HG03196 (cell line): ENCODE data around the gene ANKRD13A.
"Not testable (repeated sequence)": the region's sequence is repeated elsewhere in the genome, so short reads cannot be mapped to it uniquely, and the experiment has no call there.

ENCODE experiments used
- ATAC-seq: cut with Tn5 transposase; IDR thresholded peaks from one replicate; pipeline ENCODE4 v1.9.1; 2021; ENCODE audit not compliant: unreplicated experiment

ANKRD13A gene

DNA sequence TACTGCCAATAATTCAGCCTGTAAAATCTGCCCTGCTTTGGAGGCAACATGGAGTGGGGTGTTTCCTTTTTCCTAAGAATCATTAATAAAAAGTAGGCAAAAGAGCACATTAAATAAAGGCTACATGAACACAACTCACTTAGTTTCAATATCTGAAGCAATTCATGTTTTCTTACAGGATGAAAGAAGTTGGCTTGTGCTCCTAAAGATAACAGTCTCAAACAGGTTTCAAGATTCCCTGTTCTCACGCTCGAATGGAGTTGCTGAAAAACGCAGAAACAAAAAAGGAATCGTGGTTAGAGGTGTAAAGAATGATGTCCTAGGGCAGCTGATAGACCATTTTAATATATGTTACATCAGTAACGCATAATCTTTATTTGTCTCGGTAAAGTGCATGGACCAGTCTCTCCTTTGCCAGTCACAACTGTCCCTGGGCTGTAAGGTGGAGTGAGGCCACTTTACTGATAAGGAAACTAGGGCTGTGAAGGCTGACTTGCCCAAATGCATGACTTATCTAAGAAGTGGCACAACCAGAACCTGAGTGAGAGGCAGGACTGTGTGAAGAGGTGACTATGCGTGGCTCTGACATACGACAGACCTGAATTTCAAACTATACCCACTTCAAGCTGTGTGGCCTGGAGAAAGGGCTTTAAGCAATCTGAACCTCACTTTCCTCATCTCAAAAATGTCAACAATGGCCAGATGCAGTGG is 15.6 kb upstream of the ANKRD13A start:
- ATAC-seq, result no peak

GRCh38 chr12:109986236-109986635 is 13.0 kb upstream of the ANKRD13A start:
- not testable (repeated sequence) for ATAC-seq

- no peak for ATAC-seq
These were observed 11.6 kb upstream of the ANKRD13A start for GRCh38 chr12:109987615-109988014.

DNA sequence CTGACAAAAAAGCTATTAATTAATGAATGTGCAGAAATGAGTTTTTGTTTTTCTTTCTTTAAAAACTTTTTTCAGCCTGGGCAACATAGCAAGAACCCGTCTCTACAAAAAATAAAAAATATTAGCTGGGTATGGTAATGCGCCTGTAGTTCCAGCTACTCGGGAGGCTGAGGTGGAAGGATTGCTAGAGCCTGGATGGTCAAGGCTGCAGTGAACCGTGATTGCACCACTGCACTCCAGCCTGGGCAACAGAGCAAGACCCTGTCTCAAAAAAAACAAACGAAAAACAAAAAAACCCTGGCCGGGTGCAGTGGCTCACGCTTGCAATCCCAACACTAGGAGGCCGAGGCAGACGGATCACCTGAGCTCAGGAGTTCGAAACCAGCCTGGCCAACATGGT is 11.0 kb upstream of the ANKRD13A start:
- ATAC-seq, result no peak

- ATAC-seq, result no peak
These were observed 10.3 kb upstream of the ANKRD13A start for GRCh38 chr12:109988903-109989302.

DNA sequence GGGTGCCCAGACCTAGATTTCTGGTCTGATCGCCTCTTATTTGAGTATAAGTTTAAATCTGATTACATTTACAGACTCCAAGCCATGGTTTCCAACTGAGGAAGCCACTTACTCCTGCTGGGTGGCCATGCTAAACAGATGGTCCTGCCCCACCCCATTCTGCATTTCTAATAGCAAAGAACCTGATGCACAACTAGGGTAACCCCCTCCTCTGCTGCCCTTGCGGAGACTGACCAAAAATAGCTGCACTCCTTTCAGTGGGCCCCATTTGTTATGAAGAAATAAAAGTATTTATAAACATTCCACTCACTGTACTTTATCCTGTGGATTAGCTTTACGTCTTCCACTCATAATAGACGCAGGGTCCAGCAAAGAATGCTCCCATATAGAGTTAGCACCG is 9.8 kb upstream of the ANKRD13A start:
- ATAC-seq, result no peak

DNA sequence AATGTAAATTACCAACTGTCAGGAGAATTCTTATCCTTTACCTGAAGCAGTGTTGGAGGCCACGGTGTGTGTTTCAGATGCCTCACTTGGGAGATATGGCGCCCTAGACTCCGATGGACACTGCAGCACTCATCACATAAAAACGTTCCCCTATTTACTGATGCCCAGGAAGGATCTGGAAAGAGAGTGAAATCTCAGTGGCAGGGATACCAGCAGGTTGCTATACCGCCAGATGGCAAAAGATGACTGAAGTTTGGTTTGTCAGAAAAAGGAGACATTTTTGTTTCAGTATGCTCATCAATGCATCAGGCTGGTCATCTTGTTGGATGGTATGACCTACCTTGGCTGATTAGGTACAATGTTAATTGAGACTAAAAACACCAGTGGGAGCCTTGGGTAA is 7.6 kb upstream of the ANKRD13A start:
- no peak for ATAC-seq

DNA sequence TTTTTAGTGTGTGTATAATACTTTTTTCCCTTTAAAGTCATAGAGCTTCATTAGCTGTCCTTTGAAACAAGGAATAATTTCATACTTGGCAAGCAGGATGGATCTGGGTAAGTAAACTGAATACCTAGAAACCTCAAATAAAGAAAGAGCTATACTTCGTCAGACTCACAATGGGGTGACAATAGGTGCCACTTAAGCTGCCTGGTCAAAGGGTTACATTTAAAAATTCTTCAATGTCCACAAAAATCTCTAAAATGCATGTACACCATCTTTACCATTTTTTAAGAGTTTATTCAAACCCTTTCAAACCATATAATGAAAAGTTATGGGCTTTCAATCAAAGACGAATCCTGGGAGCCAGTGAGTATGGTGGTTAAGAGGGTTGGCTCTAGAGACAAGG is 6.1 kb upstream of the ANKRD13A start:
- no peak for ATAC-seq

DNA sequence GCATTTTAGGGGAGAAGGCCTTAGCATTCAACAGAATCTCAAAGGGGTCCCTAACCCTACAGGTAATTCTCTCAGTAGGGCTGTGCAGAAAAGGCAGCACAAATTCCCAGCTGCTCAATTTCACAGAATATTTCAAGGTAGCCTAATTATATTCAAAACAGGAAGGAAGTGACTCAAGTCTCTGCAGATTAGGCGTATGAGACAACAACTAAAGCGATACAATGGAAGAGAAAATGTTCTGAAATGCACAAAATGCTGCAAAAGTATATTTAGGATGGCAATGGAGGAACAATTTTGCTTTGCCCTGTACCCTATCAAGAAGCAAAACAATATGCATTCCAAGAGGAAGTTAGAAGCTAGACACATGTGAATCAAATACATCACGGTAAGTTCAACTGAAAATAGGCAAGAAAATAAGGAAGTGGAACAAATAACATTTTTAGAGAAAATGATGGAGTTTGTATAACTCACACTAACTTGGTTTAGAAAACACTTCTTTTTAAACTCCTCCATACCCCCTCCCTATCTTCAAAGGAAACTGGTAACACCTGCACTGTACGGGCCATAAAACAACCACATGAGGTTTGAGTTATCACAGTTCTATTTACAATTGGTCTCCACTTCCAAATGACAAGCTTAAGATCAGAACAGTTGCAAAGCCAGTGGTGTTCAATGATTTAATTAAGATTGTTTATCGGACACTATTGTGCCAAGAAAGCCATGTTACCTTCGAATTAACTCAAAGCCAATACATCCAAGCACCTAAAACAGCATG is 4.6 kb upstream of the ANKRD13A start:
- no peak for ATAC-seq

DNA sequence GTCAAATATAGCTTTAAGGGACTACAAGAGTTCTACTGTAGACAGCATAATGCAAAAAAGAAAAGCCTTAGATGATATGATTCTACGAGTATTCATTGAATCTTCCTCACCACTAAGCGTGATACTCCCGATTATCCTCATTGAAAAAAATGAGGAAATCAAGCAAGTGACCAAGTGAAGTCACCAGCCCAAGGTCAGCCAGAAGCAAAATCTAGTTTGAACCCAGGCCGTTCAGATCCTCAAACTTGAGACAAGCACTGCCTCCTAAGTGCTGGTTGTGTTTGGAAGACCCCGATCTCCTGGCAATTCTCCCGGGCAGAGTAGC is 3.9 kb upstream of the ANKRD13A start:
- ATAC-seq, result no peak

GRCh38 chr12:109995686-109996482 is 3.3 kb upstream of the ANKRD13A start, which contains the start of gene GIT2:
GIT2 (minus strand) TSS chr12:109996368; CDS start chr12:109996224, 144 bp downstream.
- peak; percentile 63 for ATAC-seq

GRCh38 chr12:109996483-109996853 is 2.8 kb upstream of the ANKRD13A start:
- ATAC-seq, result no peak

- no peak for ATAC-seq
These were observed 1.8 kb upstream of the ANKRD13A start for GRCh38 chr12:109997393-109997792.

DNA sequence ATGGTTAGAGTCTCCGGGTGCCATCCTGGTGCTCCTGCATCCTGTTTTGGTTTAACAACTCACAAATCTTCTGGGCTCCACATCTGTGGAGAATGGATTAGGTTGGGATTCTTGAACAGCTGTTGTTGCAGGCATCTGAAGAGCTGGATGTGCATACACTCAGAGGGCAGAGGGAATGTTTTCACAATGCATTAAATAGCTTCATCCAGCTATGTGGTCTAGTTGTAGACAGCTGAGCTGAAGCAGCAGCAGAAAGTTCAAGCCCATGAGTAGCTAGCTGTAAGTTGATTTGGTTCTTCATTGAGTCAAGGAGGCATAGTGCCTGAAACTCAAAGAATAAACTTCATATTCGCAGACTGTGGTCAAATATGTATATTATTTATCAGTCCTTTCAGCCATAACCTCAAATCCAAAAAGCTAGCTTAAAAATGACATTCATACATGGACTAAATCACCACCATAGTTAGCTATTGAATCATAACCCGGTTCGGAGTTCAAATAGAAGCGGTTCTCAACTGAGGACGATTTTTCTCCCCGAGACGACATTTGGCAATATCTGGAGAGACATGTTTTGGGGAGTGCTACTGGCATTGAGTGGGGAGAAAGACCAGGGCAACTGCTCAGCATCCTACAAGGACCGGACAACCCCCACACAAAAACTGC is 858 bp upstream of the ANKRD13A start:
- ATAC-seq, result no peak

GRCh38 chr12:109999649-109999971 is 380 bp downstream of the ANKRD13A start:
- ATAC-seq, result no peak

- no peak for ATAC-seq
These were observed 814 bp downstream of the ANKRD13A start for GRCh38 chr12:109999983-110000505.

- ATAC-seq, result no peak
These were observed 2.4 kb downstream of the ANKRD13A start for GRCh38 chr12:110001596-110001995.

- ATAC-seq, result no peak
These were observed 3.7 kb downstream of the ANKRD13A start for GRCh38 chr12:110002676-110003515.

DNA sequence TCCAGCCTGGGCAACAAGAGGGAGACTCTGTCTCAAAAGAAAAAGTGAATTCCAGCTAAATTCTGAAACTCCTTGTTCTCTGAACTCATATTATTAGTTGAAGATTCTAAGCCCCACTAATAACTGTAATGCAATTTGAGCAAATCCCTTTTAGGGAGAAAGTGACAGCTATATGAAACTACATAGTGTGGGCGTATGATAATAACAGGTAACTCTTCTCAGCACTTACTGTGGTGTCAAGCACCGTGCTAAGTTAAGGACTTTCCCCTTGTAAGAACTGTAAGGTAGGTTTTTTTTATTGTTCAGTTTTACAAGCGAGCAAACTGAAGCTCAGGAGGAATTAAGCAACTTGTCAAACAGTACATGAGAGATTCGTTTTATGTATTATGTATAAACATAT is 5.4 kb downstream of the ANKRD13A start:
- ATAC-seq, result no peak

- peak; percentile 40 for ATAC-seq
These were observed 6.2 kb downstream of the ANKRD13A start for GRCh38 chr12:110005319-110005973.
